HG03175 (cell line): ENCODE measurements around the gene E4F1.

Experiments
- ATAC-seq: cut with Tn5 transposase; IDR thresholded peaks from one replicate; pipeline ENCODE4 v1.9.1; 2021; ENCODE audit warnings: mild to moderate bottlenecking, moderate library complexity; ENCODE audit not compliant: unreplicated experiment

The E4F1 gene

DNA sequence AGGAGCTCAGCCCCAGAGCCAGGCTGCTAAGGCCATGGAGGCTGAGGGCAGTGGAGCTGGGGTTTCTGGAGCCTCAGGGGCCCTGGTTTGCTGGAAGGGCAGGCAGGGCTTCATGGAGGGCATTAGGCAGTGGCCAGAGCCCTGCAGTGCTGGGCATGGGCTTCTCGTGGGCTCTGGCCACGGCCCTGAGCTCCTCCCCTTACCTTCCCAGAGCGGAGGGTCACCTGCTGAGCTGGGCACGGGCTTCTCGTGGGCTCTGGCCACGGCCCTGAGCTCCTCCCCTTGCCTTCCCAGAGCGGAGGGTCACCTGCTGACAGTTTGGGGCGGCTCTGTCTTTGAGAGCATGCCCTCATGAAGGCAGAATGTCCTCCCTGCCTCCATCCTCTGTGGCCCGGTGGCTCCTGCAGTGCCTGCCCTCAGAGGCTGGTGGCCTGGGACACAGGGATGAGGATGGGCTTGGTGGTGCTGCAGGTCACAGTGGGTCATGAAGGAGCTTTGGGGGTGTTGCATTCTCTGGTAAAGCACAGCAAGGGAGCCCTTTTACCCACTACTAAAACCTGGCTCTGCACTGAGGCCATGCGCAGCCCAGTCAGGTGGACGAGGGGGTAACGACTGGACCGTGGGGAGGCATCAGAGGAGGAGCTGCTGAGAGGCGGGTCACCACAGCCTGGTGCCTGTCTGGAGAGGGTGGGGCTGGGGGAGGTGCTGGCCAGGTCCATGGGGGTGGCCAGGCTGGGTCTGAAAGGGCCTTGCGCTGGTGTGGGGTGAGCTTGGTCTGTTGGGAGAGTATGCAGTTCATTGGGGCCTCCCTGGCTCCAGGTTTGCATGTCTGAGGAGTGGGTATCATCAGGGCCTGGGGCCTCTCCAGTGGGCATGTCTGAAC, 47.4 kb downstream of the E4F1 start:
- no peak for ATAC-seq

GRCh38 chr16:2271848-2272461, 48.6 kb downstream of the E4F1 start:
- no peak for ATAC-seq

GRCh38 chr16:2273484-2273883, 50.1 kb downstream of the E4F1 start:
- no peak for ATAC-seq

DNA sequence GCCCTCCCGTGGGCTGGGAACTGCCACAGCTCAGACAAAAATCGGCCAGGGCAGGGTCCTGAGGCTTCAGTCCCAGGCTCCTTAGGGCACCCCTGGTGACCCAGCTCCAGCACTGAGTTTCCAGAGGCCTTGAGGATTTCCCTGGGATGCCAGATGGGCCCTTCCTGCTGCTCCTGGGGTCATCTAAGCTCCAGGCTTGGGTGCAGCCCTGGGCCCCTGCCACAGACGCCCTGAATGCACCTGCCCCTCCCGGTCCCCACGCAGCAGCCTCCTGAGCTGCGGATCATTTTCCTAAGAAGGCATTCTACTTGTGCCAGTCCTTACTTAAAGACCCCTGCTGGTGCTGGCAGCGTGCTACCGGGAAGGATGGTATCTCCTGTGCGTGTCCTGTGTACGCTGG, 50.5 kb downstream of the E4F1 start:
- ATAC-seq = no peak

DNA sequence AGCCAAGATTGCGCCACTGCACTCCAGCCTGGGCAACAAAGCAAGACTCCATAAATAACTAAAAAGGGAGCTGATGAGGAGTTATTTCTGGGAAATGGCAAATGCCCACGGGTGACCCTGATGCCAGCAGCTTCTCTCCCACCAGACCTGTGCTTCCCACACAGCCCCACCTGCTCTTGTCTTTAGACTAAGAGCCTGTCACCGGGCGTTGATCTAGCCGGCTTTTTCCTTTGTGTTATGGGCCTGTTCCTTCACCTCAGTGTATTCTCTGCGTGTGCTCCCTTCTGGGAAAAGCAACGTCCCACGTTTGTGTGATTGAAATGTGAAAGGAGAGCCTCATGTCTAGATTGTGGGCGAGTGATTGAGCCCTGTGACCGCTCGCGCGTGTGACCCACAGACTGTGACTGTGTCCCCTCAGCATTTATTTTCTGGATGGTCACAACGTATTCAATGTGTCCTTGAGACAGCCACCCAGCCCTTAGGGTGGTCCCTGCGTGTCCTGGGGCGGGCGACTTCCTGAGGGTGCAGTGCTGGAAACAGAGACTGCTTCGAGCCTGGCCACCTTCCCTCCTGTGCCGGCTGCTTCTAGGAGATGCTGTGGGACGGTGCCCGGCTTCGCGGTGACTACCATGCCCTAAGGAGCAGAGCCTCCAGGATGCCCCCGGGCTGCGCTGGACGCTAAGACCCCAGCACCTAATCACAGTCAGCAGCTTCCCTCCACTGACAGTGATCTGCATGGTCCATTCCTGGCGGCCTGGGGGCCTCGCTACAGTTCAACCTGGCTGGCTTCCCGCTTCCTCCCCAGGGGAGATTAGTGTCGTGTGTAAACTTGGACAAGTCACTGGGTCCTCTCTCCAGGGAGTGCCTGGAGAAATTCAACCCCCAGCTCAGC, 52.3 kb downstream of the E4F1 start:
- no peak for ATAC-seq

GRCh38 chr16:2276368-2277195, 53.2 kb downstream of the E4F1 start:
- no peak for ATAC-seq

DNA sequence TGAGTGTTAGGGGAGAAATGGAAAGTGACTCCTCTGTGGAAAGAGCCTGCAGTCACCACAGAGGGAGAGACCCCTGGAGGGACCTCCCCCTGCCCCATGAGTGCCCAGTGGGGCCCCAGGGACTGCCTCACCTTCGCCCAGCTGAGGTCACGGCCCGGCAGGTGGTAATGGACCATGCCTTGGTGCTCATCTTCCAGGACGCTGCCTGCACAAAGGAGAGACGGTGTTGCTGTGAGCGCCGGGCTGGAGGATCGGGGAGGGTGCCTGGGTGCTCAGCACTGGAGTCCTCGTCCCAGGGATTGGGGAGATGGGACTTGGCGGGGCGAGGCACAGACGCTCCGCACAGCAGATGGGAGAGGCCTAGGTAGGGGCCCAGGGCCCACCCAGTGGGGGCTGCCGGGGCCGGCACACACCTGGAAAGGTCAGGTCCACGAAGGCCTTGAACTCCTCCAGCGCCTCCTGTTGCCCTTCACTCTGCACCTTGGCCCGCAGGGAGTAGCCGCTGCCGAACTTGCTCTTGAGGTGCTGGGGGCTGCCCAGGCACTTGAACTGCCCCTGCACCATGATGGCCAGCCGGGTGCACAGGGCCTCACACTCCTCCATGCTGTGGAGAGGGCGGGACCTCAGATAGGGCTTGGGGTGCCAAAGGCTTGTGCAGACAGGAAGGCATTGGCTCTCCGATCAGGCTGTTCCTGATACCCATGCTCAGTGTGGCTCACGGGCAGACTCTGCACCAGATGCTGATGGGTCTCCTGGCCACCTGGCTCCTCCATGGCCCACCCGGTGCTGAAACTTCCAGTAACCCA, 54.3 kb downstream of the E4F1 start:
- ATAC-seq = no peak

- ATAC-seq = no peak
Observed at GRCh38 chr16:2278272-2278608, 54.8 kb downstream of the E4F1 start.

GRCh38 chr16:2278956-2279800, 55.8 kb downstream of the E4F1 start:
- ATAC-seq = no peak

GRCh38 chr16:2280461-2280860, 57.1 kb downstream of the E4F1 start:
- ATAC-seq = no peak

DNA sequence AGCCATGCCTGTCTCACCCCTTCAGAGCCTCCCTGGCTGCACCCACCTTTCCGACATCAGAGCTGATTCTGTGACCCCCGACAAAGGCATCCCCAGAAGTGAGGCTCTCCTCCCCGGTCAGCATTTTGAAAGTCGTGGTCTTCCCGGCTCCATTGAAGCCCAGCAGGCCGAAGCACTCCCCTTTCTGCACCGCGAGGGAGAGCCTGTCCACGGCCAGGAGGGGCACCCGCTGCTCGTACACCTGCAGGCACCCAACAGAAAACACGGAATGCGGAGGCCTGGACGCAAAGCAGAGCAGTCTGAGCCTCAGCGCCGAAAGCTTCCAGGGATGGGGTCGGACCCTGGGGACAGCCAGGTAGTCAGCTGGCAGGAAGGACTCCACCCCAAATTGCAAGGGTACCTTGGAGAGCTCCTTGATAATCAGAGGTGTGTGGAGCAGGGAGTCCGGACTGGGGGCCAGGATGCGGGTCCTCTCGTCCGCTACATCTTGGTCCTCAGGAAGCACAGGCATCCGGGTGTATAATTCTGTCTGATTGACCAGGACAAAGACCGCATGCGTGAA, 57.7 kb downstream of the E4F1 start:
- ATAC-seq = no peak

- ATAC-seq = no peak
Observed at GRCh38 chr16:2282262-2282661, 58.9 kb downstream of the E4F1 start.

- no peak for ATAC-seq
Observed at GRCh38 chr16:2282866-2283555, 59.6 kb downstream of the E4F1 start.

DNA sequence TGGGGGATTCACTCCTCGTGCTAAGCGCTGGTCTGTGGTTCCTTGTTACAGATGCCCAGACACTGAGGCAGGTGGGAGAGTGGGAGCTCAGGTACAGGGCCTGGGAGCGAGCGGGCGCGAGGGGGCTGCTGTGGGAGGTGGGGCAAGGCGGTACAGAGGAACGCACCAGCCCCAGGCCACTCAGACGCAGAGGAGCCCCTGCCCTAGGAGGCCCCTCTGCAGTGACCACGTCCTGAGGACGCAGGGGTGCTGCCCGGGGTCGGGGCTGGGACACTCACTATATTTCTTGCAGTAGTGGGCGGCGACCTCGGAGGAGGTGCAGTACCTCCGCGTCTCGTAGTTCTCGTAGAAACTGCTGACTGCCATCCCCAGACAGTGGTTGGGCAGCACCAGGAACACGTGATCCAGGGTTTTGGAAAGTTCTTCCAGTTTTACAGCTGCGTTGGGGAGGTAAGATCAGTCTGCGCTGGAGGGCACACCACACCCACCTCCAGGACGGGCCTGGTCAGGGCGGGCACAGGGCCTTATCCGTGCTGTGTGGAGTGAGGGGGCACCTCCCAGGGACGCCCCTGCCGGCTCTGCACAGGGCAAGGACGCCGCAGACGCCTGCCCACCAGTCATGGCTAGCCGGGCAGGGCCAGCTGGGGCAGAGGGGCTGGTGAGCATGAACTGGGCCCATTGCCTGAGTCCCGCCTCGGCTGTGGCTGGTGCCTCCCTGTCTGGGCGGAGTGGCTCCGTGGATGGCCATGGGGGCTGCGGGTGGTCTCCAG, 60.8 kb downstream of the E4F1 start:
- ATAC-seq = no peak

GRCh38 chr16:2284797-2285576, 61.6 kb downstream of the E4F1 start:
- ATAC-seq = no peak
